ENCODE data around the gene SPNS2.

The SPNS2 gene

GRCh38 chr17:4506175-4506813, 7.6 kb downstream of the SPNS2 start:
- Mint-ChIP-seq H3K27me3 (ENCODE audit: low read depth) (peaks cover 41% of the 10 kb centered on the region), H3K9me3 (no peaks in the 10 kb centered on the region), H3K4me3 (no peak overlapping the region), H3K36me3 (ENCODE audit: low read depth) (no peaks in the 10 kb centered on the region), H3K27ac (no peak overlapping the region), H3K4me1 (peaks cover 12% of the 10 kb centered on the region)
- no peak for TF ChIP-seq CTCF (IDR thresholded peaks at IDR 0.05; ENCODE audit: unreplicated experiment in 3 of 3)

GRCh38 chr17:4506892-4507291, 8.2 kb downstream of the SPNS2 start:
- peaks cover 35% of the 10 kb centered on the region for H3K27me3 Mint-ChIP-seq (ENCODE audit: low read depth)
- no peaks in the 10 kb centered on the region for H3K9me3 Mint-ChIP-seq
- no peak overlapping the region for H3K4me3 Mint-ChIP-seq
- no peaks in the 10 kb centered on the region for H3K36me3 Mint-ChIP-seq (ENCODE audit: low read depth)
- no peak for TF ChIP-seq CTCF (IDR thresholded peaks at IDR 0.05; ENCODE audit: unreplicated experiment in 3 of 3)
- peaks cover 12% of the 10 kb centered on the region for H3K4me1 Mint-ChIP-seq
- no peak overlapping the region for H3K27ac Mint-ChIP-seq

GRCh38 chr17:4507361-4508111, 8.9 kb downstream of the SPNS2 start:
- H3K9me3 Mint-ChIP-seq, result no peaks in the 10 kb centered on the region
- H3K27ac Mint-ChIP-seq, result peak overlapping the region in 1 of 3 experiments; percentile 22
- no peaks in the 10 kb centered on the region for H3K36me3 Mint-ChIP-seq (ENCODE audit: low read depth)
- no peak for TF ChIP-seq CTCF (IDR thresholded peaks at IDR 0.05; ENCODE audit: unreplicated experiment in 3 of 3)
- peaks cover 11% of the 10 kb centered on the region for H3K4me1 Mint-ChIP-seq
- H3K4me3 Mint-ChIP-seq, result no peak overlapping the region
- H3K27me3 Mint-ChIP-seq (ENCODE audit: low read depth), result peaks cover 30% of the 10 kb centered on the region

GRCh38 chr17:4508207-4508606, 9.5 kb downstream of the SPNS2 start:
- H3K4me1 Mint-ChIP-seq, result peaks cover 7% of the 10 kb centered on the region
- no peak for TF ChIP-seq CTCF (IDR thresholded peaks at IDR 0.05; ENCODE audit: unreplicated experiment in 3 of 3)
- no peaks in the 10 kb centered on the region for H3K9me3 Mint-ChIP-seq
- H3K4me3 Mint-ChIP-seq, result no peak overlapping the region
- H3K27ac Mint-ChIP-seq, result no peak overlapping the region
- H3K27me3 Mint-ChIP-seq (ENCODE audit: low read depth), result peaks cover 23% of the 10 kb centered on the region
- no peaks in the 10 kb centered on the region for H3K36me3 Mint-ChIP-seq (ENCODE audit: low read depth)

GRCh38 chr17:4509401-4509800, 10.7 kb downstream of the SPNS2 start:
- H3K4me3 Mint-ChIP-seq, result no peak overlapping the region
- peaks cover 12% of the 10 kb centered on the region for H3K27me3 Mint-ChIP-seq (ENCODE audit: low read depth)
- no peak for TF ChIP-seq CTCF (IDR thresholded peaks at IDR 0.05; ENCODE audit: unreplicated experiment in 3 of 3)
- H3K36me3 Mint-ChIP-seq (ENCODE audit: low read depth), result no peaks in the 10 kb centered on the region
- H3K9me3 Mint-ChIP-seq, result no peaks in the 10 kb centered on the region
- H3K4me1 Mint-ChIP-seq, result peaks cover 7% of the 10 kb centered on the region
- peak overlapping the region in 1 of 3 experiments; percentile 77 for H3K27ac Mint-ChIP-seq
